BE2C (cell line): Measurements from ENCODE around the gene FRY.

ENCODE experiments used
- DNase-seq: peaks from one replicate; pipeline ENCODE4 v3.0.0-alpha.2; 2020
- H3K27me3 ChIP-seq: fragments of 250-450 bp; sonication (Bioruptor Pico); 2 replicates; pipeline ENCODE4 v1.5.1; 2020; ENCODE audit warnings: mild to moderate bottlenecking
- H3K36me3 ChIP-seq: fragments of 250-450 bp; sonication (Bioruptor Pico); 2 replicates; pipeline ENCODE4 v1.5.1; 2020; ENCODE audit warnings: mild to moderate bottlenecking
- H3K4me1 ChIP-seq: fragments of 250-450 bp; sonication (Bioruptor Pico); 2 replicates; pipeline ENCODE4 v1.5.1; 2020
- H3K4me3 ChIP-seq: 2 replicates; pipeline ENCODE4 v1.5.1; 2011; ENCODE audit warnings: low read depth, low read length
- H3K9me3 ChIP-seq: fragments of 250-450 bp; sonication (Bioruptor Pico); 2 replicates; pipeline ENCODE4 v1.5.1; 2020
- TF ChIP-seq, protein P1 (sequence below): IDR thresholded peaks from 2 replicates; pipeline ENCODE4 v1.5.1; 2012; ENCODE audit warnings: mild to moderate bottlenecking, low read depth, low read length

FRY gene

DNA sequence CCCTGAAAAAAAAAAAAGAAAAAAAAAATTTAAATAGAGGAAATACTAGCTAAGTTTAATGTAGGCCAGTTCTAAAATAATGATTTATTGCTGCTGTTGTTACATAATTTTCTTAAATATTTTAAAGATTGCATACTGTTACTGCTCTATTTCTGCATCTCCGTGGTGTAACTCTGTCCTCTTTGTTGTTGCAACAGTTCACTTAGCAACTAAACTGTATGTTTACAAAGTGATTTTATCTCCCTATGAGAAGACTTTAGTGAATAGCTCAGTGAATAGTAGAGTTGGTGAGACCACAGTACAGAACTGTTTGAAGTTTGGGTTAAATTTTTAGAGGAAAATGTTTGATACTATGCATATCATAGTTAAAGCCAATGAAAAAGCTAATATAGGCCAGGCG, 303.1 kb downstream of the FRY start:
- Histone ChIP-seq H3K36me3 (peaks cover 20% of the 10 kb centered on the region), H3K27me3 (no peaks in the 10 kb centered on the region), H3K4me1 (no peaks in the 10 kb centered on the region), H3K9me3 (no peaks in the 10 kb centered on the region), H3K4me3 (no peak overlapping the region)
- TF ChIP-seq, protein P1, sequence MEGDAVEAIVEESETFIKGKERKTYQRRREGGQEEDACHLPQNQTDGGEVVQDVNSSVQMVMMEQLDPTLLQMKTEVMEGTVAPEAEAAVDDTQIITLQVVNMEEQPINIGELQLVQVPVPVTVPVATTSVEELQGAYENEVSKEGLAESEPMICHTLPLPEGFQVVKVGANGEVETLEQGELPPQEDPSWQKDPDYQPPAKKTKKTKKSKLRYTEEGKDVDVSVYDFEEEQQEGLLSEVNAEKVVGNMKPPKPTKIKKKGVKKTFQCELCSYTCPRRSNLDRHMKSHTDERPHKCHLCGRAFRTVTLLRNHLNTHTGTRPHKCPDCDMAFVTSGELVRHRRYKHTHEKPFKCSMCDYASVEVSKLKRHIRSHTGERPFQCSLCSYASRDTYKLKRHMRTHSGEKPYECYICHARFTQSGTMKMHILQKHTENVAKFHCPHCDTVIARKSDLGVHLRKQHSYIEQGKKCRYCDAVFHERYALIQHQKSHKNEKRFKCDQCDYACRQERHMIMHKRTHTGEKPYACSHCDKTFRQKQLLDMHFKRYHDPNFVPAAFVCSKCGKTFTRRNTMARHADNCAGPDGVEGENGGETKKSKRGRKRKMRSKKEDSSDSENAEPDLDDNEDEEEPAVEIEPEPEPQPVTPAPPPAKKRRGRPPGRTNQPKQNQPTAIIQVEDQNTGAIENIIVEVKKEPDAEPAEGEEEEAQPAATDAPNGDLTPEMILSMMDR, result no peak
- DNase-seq, result no peak

DNA sequence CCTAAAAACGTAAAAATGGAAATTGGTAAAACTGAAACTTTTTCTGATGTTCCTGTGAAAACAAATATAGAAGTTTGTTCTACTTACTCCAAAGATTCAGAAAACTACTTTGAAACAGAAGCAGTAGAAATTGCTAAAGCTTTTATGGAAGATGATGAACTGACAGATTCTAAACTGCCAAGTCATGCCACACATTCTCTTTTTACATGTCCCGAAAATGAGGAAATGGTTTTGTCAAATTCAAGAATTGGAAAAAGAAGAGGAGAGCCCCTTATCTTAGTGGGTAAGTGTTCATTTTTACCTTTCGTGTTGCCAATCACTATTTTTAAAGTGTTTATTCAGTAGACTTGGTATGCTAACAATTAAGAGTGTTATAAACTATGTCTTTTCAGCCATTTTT, 309.3 kb downstream of the FRY start:
- Histone ChIP-seq H3K27me3 (no peaks in the 10 kb centered on the region), H3K4me3 (no peak overlapping the region), H3K9me3 (no peaks in the 10 kb centered on the region), H3K4me1 (no peaks in the 10 kb centered on the region), H3K36me3 (peaks cover 4% of the 10 kb centered on the region)
- DNase-seq, result no peak
- TF ChIP-seq, protein P1, result no peak

DNA sequence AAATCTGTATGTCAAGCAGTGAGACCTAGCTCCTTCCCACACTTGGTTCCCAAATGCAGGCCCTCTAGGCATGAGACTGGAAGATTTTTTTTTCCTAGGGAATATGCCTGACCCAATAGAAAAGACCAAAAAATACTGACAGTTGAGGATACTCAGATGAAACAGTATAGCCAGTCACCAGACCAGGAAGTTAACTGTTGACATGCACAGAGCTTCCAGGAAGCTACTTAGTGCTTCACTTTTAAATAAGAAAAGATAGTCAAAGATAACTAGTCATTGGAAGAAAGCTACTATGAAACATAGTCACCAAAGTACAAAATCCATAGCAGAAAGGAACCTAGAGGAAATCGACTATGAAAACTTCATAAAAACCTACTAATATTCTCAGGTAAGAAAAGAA, 316.1 kb downstream of the FRY start:
- TF ChIP-seq, protein P1, result no peak
- DNase-seq, result no peak
- H3K36me3 ChIP-seq, result peaks cover 11% of the 10 kb centered on the region; the same call in 1 of the 2 replicates
- no peaks in the 10 kb centered on the region for H3K27me3 ChIP-seq
- H3K9me3 ChIP-seq, result no peaks in the 10 kb centered on the region
- no peaks in the 10 kb centered on the region for H3K4me1 ChIP-seq
- no peak overlapping the region for H3K4me3 ChIP-seq
